ENCODE measurements around the gene KRTAP4-9. TPM values are rescaled to one million over a fixed set of nuclear protein-coding genes. Genes with fewer than 3 reads are reported as not detected.
"Not testable (repeated sequence)": the region's sequence is repeated elsewhere in the genome, so short reads cannot be mapped to it uniquely, and the experiment has no call there.

The KRTAP4-9 gene
- total and polyA plus RNA-seq, 4 donors: not detected

DNA sequence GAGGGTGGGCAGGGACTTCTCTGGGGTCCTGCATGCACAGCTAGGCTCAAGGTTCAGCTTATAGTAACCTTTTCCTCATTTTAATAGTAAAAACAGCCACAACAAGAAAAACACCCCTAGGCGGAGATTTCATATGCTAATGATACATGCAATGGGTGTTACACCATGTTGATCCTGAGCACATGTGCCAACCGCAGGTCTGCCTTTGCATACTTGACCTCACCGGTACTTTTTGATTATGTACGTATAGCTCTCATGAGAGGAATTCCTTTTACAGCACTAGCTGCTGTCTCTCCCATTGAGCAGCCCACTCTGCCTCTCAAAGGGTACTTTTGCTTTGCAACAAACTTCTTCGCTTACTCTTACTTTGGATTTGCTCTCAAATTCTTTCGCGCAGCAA, 9.1 kb upstream of the KRTAP4-9 start:
- DNase-seq (peak; percentile 28 to 45 (median 40)), ATAC-seq (ENCODE audit: insufficient read depth, low FRiP score) (no peak)

DNA sequence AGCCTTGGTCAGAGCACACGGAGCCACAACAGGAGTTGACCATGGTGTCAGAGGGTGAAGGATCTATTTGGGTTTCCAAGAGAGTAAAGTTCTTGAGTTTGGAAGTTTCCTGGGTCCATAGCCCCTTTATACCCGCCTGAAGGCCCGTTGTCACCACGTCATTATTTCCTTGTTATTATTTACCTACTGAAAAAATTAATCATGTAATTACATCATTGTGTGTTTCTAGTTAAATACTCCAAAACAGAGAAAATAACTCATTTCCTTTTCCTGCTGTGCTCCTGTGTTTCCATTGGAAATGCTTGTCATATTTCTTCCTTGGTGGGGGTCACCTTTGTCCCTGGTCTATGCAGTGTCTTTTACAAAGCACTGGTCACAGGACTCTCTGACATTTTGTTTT, 7.1 kb upstream of the KRTAP4-9 start, which contains the start of gene KRTAP4-8:
Gene KRTAP4-8 (minus strand): TSS at position 101 of the 400 bp plus-strand sequence. CDS start 58 bp downstream, at position 43.
- Histone ChIP-seq H3K27ac (ENCODE audit: low read depth in 1 of 2, low read length in 1 of 2) (no peak within 1 kb of the TSS), H3K9ac (ENCODE audit: insufficient read depth in 1 of 2, low read length in 2 of 2) (no peak within 1 kb of the TSS), H3K27me3 (ENCODE audit: control insufficient read depth in 3 of 3, insufficient read depth in 3 of 3, low read length in 2 of 3) (no peaks in the 10 kb centered on the region), H3K36me3 (ENCODE audit: control insufficient read depth in 4 of 4, insufficient read depth in 4 of 4, low read length in 4 of 4) (no peaks in the 10 kb centered on the region), H3K4me3 (no peak within 1 kb of the TSS), H3K9me3 (ENCODE audit: control insufficient read depth in 4 of 4, insufficient read depth in 3 of 4, low read length in 3 of 4) (no peaks in the 10 kb centered on the region), H3K4me1 (ENCODE audit: control insufficient read depth in 5 of 5, insufficient read depth in 5 of 5, low read length in 5 of 5) (no peaks in the 10 kb centered on the region)
- 68 to 81% methylated on average over 4 of the region's 4 CpGs for WGBS, 2 donors
- TF ChIP-seq, protein P1, sequence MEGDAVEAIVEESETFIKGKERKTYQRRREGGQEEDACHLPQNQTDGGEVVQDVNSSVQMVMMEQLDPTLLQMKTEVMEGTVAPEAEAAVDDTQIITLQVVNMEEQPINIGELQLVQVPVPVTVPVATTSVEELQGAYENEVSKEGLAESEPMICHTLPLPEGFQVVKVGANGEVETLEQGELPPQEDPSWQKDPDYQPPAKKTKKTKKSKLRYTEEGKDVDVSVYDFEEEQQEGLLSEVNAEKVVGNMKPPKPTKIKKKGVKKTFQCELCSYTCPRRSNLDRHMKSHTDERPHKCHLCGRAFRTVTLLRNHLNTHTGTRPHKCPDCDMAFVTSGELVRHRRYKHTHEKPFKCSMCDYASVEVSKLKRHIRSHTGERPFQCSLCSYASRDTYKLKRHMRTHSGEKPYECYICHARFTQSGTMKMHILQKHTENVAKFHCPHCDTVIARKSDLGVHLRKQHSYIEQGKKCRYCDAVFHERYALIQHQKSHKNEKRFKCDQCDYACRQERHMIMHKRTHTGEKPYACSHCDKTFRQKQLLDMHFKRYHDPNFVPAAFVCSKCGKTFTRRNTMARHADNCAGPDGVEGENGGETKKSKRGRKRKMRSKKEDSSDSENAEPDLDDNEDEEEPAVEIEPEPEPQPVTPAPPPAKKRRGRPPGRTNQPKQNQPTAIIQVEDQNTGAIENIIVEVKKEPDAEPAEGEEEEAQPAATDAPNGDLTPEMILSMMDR (IDR thresholded peaks at IDR 0.05; ENCODE audit: control extremely low read depth, extremely low read depth): no peak
- DNase-seq: no peak
- ATAC-seq (ENCODE audit: insufficient read depth, low FRiP score): no peak

More for the DNA sequence above, 9.1 kb upstream of the KRTAP4-9 start:
- Histone ChIP-seq H3K9ac (ENCODE audit: insufficient read depth in 1 of 2, low read length in 2 of 2) (no peak overlapping the region), H3K27ac (ENCODE audit: low read depth in 1 of 2, low read length in 1 of 2) (no peak overlapping the region), H3K4me1 (ENCODE audit: control insufficient read depth in 5 of 5, insufficient read depth in 5 of 5, low read length in 5 of 5) (no peaks in the 10 kb centered on the region), H3K27me3 (ENCODE audit: control insufficient read depth in 3 of 3, insufficient read depth in 3 of 3, low read length in 2 of 3) (no peaks in the 10 kb centered on the region), H3K9me3 (ENCODE audit: control insufficient read depth in 4 of 4, insufficient read depth in 3 of 4, low read length in 3 of 4) (no peaks in the 10 kb centered on the region), H3K4me3 (no peak overlapping the region), H3K36me3 (ENCODE audit: control insufficient read depth in 4 of 4, insufficient read depth in 4 of 4, low read length in 4 of 4) (no peaks in the 10 kb centered on the region)
- 70 to 83% methylated on average over 7 of the region's 7 CpGs for WGBS, 2 donors
- TF ChIP-seq, protein P1 (IDR thresholded peaks at IDR 0.05; ENCODE audit: control extremely low read depth, extremely low read depth): no peak

DNA sequence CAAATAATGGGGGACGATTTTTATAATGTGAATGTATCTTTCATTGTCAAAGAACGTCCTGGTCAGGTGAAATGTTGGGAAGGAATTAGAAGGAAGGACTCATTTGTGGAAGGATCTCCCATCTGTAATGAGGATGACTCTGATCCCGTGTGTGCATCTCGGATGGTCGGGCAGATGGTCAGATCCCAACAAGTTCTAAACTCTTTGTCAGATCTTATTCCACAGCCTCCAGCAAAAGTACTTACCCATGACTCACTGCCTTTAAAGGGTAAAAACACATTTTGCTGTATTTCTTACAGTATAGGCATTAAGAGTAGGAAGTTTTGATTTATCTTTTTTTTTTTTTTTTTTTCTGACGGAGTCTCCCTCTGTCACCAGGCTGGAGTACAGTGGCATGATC, 6.7 kb upstream of the KRTAP4-9 start:
- WGBS, 2 donors: 79 to 93% methylated on average over 6 of the region's 6 CpGs

DNA sequence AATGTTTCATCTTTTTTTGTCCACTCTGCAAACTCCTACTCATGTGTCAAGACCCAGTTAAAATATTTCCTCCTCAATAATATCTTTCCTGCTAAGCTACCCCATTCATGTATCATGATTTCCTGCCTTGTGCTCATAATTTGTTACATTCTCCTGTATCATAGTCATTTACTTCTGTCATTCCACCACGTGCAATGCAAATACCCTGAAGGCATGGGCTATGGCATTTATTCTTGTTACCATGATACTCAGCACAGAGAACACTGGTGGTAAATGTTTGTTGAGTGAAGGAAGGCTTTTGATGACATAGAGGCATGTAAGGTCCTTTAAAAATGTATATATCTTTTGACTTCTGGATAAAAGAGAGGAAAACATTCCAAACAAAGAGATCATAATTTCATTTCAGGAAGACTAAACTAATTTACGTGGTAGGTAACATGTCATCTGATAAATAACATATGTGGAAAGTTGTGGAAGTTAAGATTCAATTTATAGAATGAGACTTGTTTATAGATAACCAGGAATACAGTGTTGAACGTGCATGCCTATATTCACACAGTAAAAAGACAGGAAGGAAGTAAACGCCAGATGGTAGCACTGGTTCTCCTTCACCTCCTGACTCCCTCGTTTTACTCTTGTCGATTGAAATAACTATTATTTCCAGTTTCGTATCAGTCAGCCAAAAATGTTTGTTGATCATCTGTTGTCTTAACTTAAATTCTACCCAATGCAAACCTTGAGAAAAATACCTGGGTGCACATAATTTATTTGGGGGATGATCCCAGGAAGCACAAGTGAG, 5.3 kb upstream of the KRTAP4-9 start:
- not testable (repeated sequence) for H3K27ac ChIP-seq (ENCODE audit: low read depth in 1 of 2, low read length in 1 of 2); H3K27me3 ChIP-seq (ENCODE audit: control insufficient read depth in 3 of 3, insufficient read depth in 3 of 3, low read length in 2 of 3); DNase-seq; ATAC-seq (ENCODE audit: insufficient read depth, low FRiP score); H3K9me3 ChIP-seq (ENCODE audit: control insufficient read depth in 4 of 4, insufficient read depth in 3 of 4, low read length in 3 of 4); H3K4me1 ChIP-seq (ENCODE audit: control insufficient read depth in 5 of 5, insufficient read depth in 5 of 5, low read length in 5 of 5); H3K36me3 ChIP-seq (ENCODE audit: control insufficient read depth in 4 of 4, insufficient read depth in 4 of 4, low read length in 4 of 4); H3K4me3 ChIP-seq; H3K9ac ChIP-seq (ENCODE audit: insufficient read depth in 1 of 2, low read length in 2 of 2)
- 22 to 44% methylated on average over 7 of the region's 7 CpGs for WGBS, 2 donors

More for the DNA sequence above, 6.7 kb upstream of the KRTAP4-9 start:
- H3K9ac ChIP-seq (ENCODE audit: insufficient read depth in 1 of 2, low read length in 2 of 2): no peak overlapping the region
- H3K27ac ChIP-seq (ENCODE audit: low read depth in 1 of 2, low read length in 1 of 2): no peak overlapping the region
- no peaks in the 10 kb centered on the region for H3K36me3 ChIP-seq (ENCODE audit: control insufficient read depth in 4 of 4, insufficient read depth in 4 of 4, low read length in 4 of 4)
- H3K27me3 ChIP-seq (ENCODE audit: control insufficient read depth in 3 of 3, insufficient read depth in 3 of 3, low read length in 2 of 3): no peaks in the 10 kb centered on the region
- no peak overlapping the region for H3K4me3 ChIP-seq
- no peaks in the 10 kb centered on the region for H3K9me3 ChIP-seq (ENCODE audit: control insufficient read depth in 4 of 4, insufficient read depth in 3 of 4, low read length in 3 of 4)
- no peaks in the 10 kb centered on the region for H3K4me1 ChIP-seq (ENCODE audit: control insufficient read depth in 5 of 5, insufficient read depth in 5 of 5, low read length in 5 of 5)
- no peak for DNase-seq
- no peak for ATAC-seq (ENCODE audit: insufficient read depth, low FRiP score)
- TF ChIP-seq, protein P1 (IDR thresholded peaks at IDR 0.05; ENCODE audit: control extremely low read depth, extremely low read depth): no peak
